GM23248 (cell line): ENCODE measurements around the gene CLCN6. TPM values are rescaled to one million over a fixed set of nuclear protein-coding genes. Genes with fewer than 3 reads are reported as not detected.

Source experiments
- DNase-seq: peaks from one replicate; pipeline ENCODE4 v3.0.0-alpha.2; 2015
- H2AFZ ChIP-seq: fragments of 200-600 bp; sonication (generic); 2 replicates; pipeline ENCODE4 v1.6.1; 2016; ENCODE audit warnings: antibody characterized with exemption
- H3F3A ChIP-seq: fragments of 200-600 bp; sonication (generic); 2 replicates; pipeline ENCODE4 v1.6.1; 2016; ENCODE audit warnings: mild to moderate bottlenecking, antibody characterized with exemption, mixed run types; ENCODE audit not compliant: insufficient read depth
- H3K27ac ChIP-seq: fragments of 200-600 bp; sonication (generic); 2 replicates; pipeline ENCODE4 v1.5.1; 2016; ENCODE audit warnings: mild to moderate bottlenecking
- H3K27me3 ChIP-seq: fragments of 200-600 bp; sonication (generic); replicated peaks from 2 replicates; pipeline ENCODE4 v1.6.1; 2016; ENCODE audit warnings: mild to moderate bottlenecking; ENCODE audit not compliant: insufficient read depth
- H3K36me3 ChIP-seq: fragments of 200-600 bp; sonication (generic); 2 replicates; pipeline ENCODE4 v1.6.1; 2016; ENCODE audit warnings: low read depth, mild to moderate bottlenecking
- H3K4me1 ChIP-seq: fragments of 200-600 bp; sonication (generic); 2 replicates; pipeline ENCODE4 v1.6.1; 2016; ENCODE audit warnings: mild to moderate bottlenecking; ENCODE audit not compliant: insufficient read depth
- H3K4me2 ChIP-seq: fragments of 200-600 bp; sonication (generic); one replicate; pipeline ENCODE4 v1.6.1; 2016; ENCODE audit warnings: mild to moderate bottlenecking; ENCODE audit not compliant: unreplicated experiment
- H3K4me3 ChIP-seq: fragments of 200-600 bp; sonication (generic); 2 replicates; pipeline ENCODE4 v1.5.1; 2016; ENCODE audit warnings: mild to moderate bottlenecking
- H3K79me2 ChIP-seq: fragments of 200-600 bp; sonication (generic); 2 replicates; pipeline ENCODE4 v1.6.1; 2016; ENCODE audit warnings: mild to moderate bottlenecking; ENCODE audit not compliant: insufficient read depth
- H3K9ac ChIP-seq: fragments of 200-600 bp; sonication (generic); 2 replicates; pipeline ENCODE4 v1.6.1; 2016; ENCODE audit warnings: mild to moderate bottlenecking
- H3K9me2 ChIP-seq: fragments of 200-600 bp; sonication (generic); 2 replicates; pipeline ENCODE4 v1.6.1; 2016; ENCODE audit warnings: mixed run types, mild to moderate bottlenecking, moderate library complexity; ENCODE audit not compliant: insufficient read depth
- H3K9me3 ChIP-seq: fragments of 200-600 bp; sonication (generic); one replicate; pipeline ENCODE4 v1.6.1; 2017; ENCODE audit warnings: low read depth
- H4K20me1 ChIP-seq: fragments of 200-600 bp; sonication (generic); 2 replicates; pipeline ENCODE4 v1.6.0; 2016; ENCODE audit not compliant: insufficient read depth
- EZH2 ChIP-seq: fragments of 200-600 bp; sonication (generic); IDR thresholded peaks from 2 replicates; pipeline ENCODE4 v1.6.1; 2018; ENCODE audit warnings: antibody characterized with exemption, mild to moderate bottlenecking; ENCODE audit not compliant: insufficient read depth, poor library complexity, severe bottlenecking
- EZH2phosphoT487 ChIP-seq: fragments of 200-600 bp; sonication (generic); IDR thresholded peaks from 2 replicates; pipeline ENCODE4 v1.6.1; 2018; ENCODE audit warnings: antibody characterized with exemption, moderate library complexity, mild to moderate bottlenecking, low read depth; ENCODE audit not compliant: insufficient read depth
- WGBS, 2 experiments: methylation state at CpG; one replicate each; pipeline ENCODE4 v1.1.6; 2015 to 2017; ENCODE audit warnings: low lambda C conversion rate in 2 of 2, low coverage in 1 of 2; ENCODE audit errors: missing lambda C conversion rate in 2 of 2; 5-methylcytosine and 5-hydroxymethylcytosine counted together
- in situ Hi-C: fragments of 300-500 bp; cut with MboI; formaldehyde crosslinking; loops from 2 replicates; pipeline ENCODE4 v1.15.0; 2020
- polyA plus RNA-seq: library from polyadenylated mRNA; unstranded; fragments of >200 nt; fragmentation: Nextera tagmentation; extraction: Ambion mirVana; gene quantifications from 2 replicates; pipeline ENCODE4 v1.2.1, GENCODE V29; 2016
- small RNA-seq: library from RNA; depleted of rRNA; stranded (forward); fragments of <200 nt; gene quantifications from one replicate; pipeline ENCODE3, GENCODE V24; 2014; ENCODE audit warnings: low read depth, low replicate concordance
- total RNA-seq: library from RNA; depleted of rRNA; stranded (reverse); fragments of >200 nt; shearing (Covaris generic); gene quantifications from 2 replicates; pipeline ENCODE4 v1.2.3, GENCODE V29; 2014; rRNA removed

The CLCN6 gene
- total and polyA plus RNA-seq, 2 experiments from 2014 or later: 4.9 to 5.4 TPM

DNA sequence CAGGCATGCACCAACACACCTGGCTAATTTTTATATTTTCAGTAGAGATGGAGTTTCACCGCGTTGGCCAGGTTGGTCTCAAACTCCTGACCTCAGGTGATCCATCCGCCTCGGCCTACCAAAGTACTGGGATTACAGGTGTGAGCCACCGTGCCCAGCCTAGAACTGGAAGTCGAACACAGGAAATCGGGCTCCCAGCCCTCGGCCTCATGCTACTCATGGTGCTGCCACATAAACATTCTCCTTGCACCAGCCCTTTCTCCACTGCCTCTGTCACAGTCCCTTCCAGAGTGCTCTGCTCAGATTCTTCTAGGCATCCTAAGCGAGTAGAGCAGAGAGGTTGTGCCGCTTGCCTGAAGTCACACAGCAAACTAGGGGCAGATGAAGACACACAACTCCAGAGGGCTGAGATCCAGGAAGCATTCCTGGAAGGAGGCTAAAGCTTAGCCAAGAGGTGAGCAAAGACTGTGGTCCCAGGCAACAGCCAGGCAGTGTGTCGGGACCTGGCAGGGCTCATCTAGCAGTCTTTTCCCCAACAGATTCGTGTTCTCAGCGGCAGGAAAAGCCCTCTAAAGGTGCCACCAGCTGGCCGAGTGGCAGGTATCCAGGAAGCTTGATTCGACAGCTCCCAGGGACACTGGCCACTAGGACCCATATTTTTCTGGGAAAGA lies 82.3 kb downstream of the CLCN6 start:
- DNase-seq: no peak
- H3K79me2 ChIP-seq: no peaks in the 10 kb centered on the region
- no peaks in the 10 kb centered on the region for H3K9me2 ChIP-seq
- H2AFZ ChIP-seq: no peak overlapping the region
- no peaks in the 10 kb centered on the region for H3K9me3 ChIP-seq
- no peak overlapping the region for H3K27ac ChIP-seq
- no peak overlapping the region for H3K9ac ChIP-seq
- in situ Hi-C loops: no loop called here
- no peaks in the 10 kb centered on the region for H3K36me3 ChIP-seq
- TF ChIP-seq EZH2: no peak
- TF ChIP-seq EZH2phosphoT487: no peak
- no peaks in the 10 kb centered on the region for H4K20me1 ChIP-seq
- H3K4me3 ChIP-seq: no peak overlapping the region
- H3K4me2 ChIP-seq: no peak overlapping the region
- WGBS, 2 experiments: 62 to 63% methylated on average over 15 of the region's 15 CpGs
- peaks cover 17% of the 10 kb centered on the region for H3K27me3 ChIP-seq
- H3F3A ChIP-seq: no peaks in the 10 kb centered on the region
- H3K4me1 ChIP-seq: no peaks in the 10 kb centered on the region

- no peak for DNase-seq
- no peaks in the 10 kb centered on the region for H3K79me2 ChIP-seq
- peaks cover 17% of the 10 kb centered on the region for H3K27me3 ChIP-seq
- H3K27ac ChIP-seq: no peak overlapping the region
- no peaks in the 10 kb centered on the region for H4K20me1 ChIP-seq
- H3K9me3 ChIP-seq: no peaks in the 10 kb centered on the region
- H3K9me2 ChIP-seq: no peaks in the 10 kb centered on the region
- H3F3A ChIP-seq: no peaks in the 10 kb centered on the region
- H3K4me2 ChIP-seq: no peak overlapping the region
- no peaks in the 10 kb centered on the region for H3K4me1 ChIP-seq
- WGBS, 2 experiments: 25 to 26% methylated on average over 3 of the region's 3 CpGs
- in situ Hi-C loops: no loop called here
- no peak for TF ChIP-seq EZH2phosphoT487
- no peak for TF ChIP-seq EZH2
- H3K9ac ChIP-seq: no peak overlapping the region
- H3K4me3 ChIP-seq: no peak overlapping the region
- H2AFZ ChIP-seq: no peak overlapping the region
- no peaks in the 10 kb centered on the region for H3K36me3 ChIP-seq
These were observed 82.9 kb downstream of the CLCN6 start for GRCh38 chr1:11888877-11889208.

DNA sequence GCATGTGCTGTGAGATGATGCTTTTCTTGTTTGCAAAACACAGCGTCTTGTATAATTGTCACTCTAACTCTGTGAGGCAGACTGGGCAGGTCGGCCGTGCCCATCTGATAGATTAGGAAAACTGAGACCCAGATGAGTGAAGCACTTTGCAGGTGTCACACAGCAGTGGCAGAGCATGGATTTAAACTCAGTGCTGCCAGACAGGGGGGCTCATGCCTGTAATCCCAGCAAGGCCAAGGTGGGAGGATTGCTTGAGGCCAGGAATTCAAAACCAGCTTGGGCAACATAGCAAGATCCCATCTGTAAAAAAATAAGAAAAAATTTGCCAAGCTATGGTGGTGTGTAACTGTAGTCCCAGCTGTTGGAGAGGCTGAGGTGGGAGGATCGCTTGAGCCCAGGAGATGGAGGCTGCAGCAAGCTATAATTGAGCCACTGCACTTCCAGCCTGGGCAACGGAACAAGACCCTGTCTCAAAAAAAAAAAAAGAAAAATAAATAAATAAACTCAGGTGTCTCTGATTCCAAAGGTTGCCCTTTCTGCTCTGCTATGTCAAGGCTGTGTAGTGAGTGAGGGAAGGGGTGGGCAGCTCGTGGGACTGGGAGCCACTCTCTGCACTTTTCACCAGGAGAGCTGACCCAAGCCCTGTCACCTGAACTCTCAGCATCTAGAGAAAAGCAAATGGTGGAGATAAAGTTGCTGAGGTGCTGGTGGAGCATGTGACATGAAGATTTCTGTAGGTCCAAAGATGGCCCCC lies 85.6 kb downstream of the CLCN6 start:
- Histone ChIP-seq H3K4me3 (no peak overlapping the region), H3K27me3 (peaks cover 9% of the 10 kb centered on the region), H3K27ac (no peak overlapping the region), H3K9me2 (no peaks in the 10 kb centered on the region), H2AFZ (no peak overlapping the region), H3K4me2 (no peak overlapping the region), H3K9ac (no peak overlapping the region), H3K36me3 (no peaks in the 10 kb centered on the region), H3K4me1 (no peaks in the 10 kb centered on the region), H3K9me3 (no peaks in the 10 kb centered on the region), H3K79me2 (no peaks in the 10 kb centered on the region), H3F3A (no peaks in the 10 kb centered on the region), H4K20me1 (no peaks in the 10 kb centered on the region)
- TF ChIP-seq EZH2 (no peak), EZH2phosphoT487 (no peak)
- in situ Hi-C loops: no loop called here
- WGBS, 2 experiments: 70 to 72% methylated on average over 5 to 6 of the region's 6 CpGs
- DNase-seq: no peak

Small RNA genes lying within 50 kb of the gene (small RNA-seq; reads per million reads assigned to genes)
- not detected for gene RF02156
- not detected for gene RF02157
- not detected for gene RF02158

Other genes with a start within 250 kb of the CLCN6 start
- 1.1 and 3.7 TPM in 2 replicates for gene FBXO2, start 151.8 kb upstream of the CLCN6 start, total RNA-seq
- gene FBXO2, start 151.8 kb upstream of the CLCN6 start, polyA plus RNA-seq: 0.32 and 0.54 TPM in 2 replicates
- gene FBXO44, start 151.3 kb upstream of the CLCN6 start, total RNA-seq: 16.6 and 20.6 TPM in 2 replicates
- gene FBXO44, start 151.3 kb upstream of the CLCN6 start, polyA plus RNA-seq: 17.8 and 19.4 TPM in 2 replicates
- 9.4 and 10.9 TPM in 2 replicates for gene FBXO6, start 142.0 kb upstream of the CLCN6 start, total RNA-seq
- gene FBXO6, start 142.0 kb upstream of the CLCN6 start, polyA plus RNA-seq: 11.8 TPM in 2 replicates
- 54.5 and 61.2 TPM in 2 replicates for gene MAD2L2, start 125.0 kb upstream of the CLCN6 start, total RNA-seq
- 67.8 and 70.6 TPM in 2 replicates for gene MAD2L2, start 125.0 kb upstream of the CLCN6 start, polyA plus RNA-seq
- 0.11 TPM in 1 of 2 replicates, not detected in the other for gene DRAXIN, start 114.5 kb upstream of the CLCN6 start, total RNA-seq
- 0.04 and 0.06 TPM in 2 replicates for gene DRAXIN, start 114.5 kb upstream of the CLCN6 start, polyA plus RNA-seq
- gene AGTRAP, start 70.1 kb upstream of the CLCN6 start, total RNA-seq: 86.8 and 113 TPM in 2 replicates
- gene AGTRAP, start 70.1 kb upstream of the CLCN6 start, polyA plus RNA-seq: 121 TPM in 2 replicates
- gene C1orf167, start 44.0 kb upstream of the CLCN6 start, total RNA-seq: not detected in 2 replicates
- 0.43 TPM in 1 of 2 replicates, not detected in the other for gene C1orf167, start 44.0 kb upstream of the CLCN6 start, polyA plus RNA-seq
- gene MTHFR, start 227 bp upstream of the CLCN6 start, total RNA-seq: 6.6 and 16.1 TPM in 2 replicates
- 5.1 and 6.5 TPM in 2 replicates for gene MTHFR, start 227 bp upstream of the CLCN6 start, polyA plus RNA-seq
- gene NPPA, start 41.6 kb downstream of the CLCN6 start, total RNA-seq: not detected in 2 replicates
- gene NPPA, start 41.6 kb downstream of the CLCN6 start, polyA plus RNA-seq: not detected in 2 replicates
- not detected in 2 replicates for gene NPPB, start 52.8 kb downstream of the CLCN6 start, total RNA-seq
- gene NPPB, start 52.8 kb downstream of the CLCN6 start, polyA plus RNA-seq: not detected in 2 replicates
- 100 and 116 TPM in 2 replicates for gene KIAA2013, start 120.2 kb downstream of the CLCN6 start, total RNA-seq
- 10.5 and 10.7 TPM in 2 replicates for gene KIAA2013, start 120.2 kb downstream of the CLCN6 start, polyA plus RNA-seq
- gene PLOD1, start 128.5 kb downstream of the CLCN6 start, total RNA-seq: 633 and 640 TPM in 2 replicates
- 443 and 482 TPM in 2 replicates for gene PLOD1, start 128.5 kb downstream of the CLCN6 start, polyA plus RNA-seq
- 57.9 and 59.8 TPM in 2 replicates for gene MFN2, start 174.3 kb downstream of the CLCN6 start, total RNA-seq
- 48.0 and 49.6 TPM in 2 replicates for gene MFN2, start 174.3 kb downstream of the CLCN6 start, polyA plus RNA-seq
- gene MIIP, start 213.3 kb downstream of the CLCN6 start, total RNA-seq: 21.8 and 26.8 TPM in 2 replicates
- gene MIIP, start 213.3 kb downstream of the CLCN6 start, polyA plus RNA-seq: 19.4 and 23.0 TPM in 2 replicates